Tongue (tissue), 2 donors: ENCODE measurements around the gene PRKG1. TPM values are rescaled to one million over a fixed set of nuclear protein-coding genes. Genes with fewer than 3 reads are reported as not detected.
"Not testable (repeated sequence)": the region's sequence is repeated elsewhere in the genome, so short reads cannot be mapped to it uniquely, and the experiment has no call there.

Experiments used
- DNase-seq: peaks from one replicate; pipeline ENCODE4 v3.0.0-alpha.2; 2015
- total RNA-seq: library from RNA; depleted of rRNA; stranded (reverse); fragments of >200 nt; gene quantifications from one replicate; pipeline ENCODE4 v1.2.3, GENCODE V29; 2014

The PRKG1 gene
- total RNA-seq, 1 donor from 2014 or later = 96.8 TPM

DNA sequence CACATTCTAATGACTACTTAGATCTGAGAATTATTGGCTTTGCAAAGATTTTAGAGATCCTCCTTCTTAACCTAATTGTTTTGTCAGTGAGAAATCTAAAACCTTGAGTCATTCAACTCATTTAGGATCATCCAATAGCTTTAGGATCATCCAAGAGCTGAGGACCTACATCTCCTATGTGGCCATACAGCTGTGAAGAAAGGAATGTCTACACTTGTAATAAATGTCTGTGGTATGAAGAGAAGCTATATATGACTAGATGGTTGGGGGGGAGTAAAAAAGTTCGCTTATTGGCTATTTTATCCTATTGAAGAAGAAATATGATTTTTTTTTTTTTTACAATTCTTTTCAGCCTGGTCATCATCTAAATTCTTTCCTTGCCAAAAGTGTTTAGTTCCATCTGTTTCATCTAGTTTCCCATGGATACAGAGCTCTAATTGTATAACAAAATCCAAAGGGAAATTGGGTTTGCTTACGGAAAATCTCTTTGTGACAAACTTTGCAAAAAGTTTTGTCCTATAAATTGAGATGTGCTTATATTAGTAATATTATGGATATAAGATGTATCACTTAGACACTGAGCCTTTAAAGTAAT, 196.7 kb downstream of the PRKG1 start:
- DNase-seq = no peak

DNA sequence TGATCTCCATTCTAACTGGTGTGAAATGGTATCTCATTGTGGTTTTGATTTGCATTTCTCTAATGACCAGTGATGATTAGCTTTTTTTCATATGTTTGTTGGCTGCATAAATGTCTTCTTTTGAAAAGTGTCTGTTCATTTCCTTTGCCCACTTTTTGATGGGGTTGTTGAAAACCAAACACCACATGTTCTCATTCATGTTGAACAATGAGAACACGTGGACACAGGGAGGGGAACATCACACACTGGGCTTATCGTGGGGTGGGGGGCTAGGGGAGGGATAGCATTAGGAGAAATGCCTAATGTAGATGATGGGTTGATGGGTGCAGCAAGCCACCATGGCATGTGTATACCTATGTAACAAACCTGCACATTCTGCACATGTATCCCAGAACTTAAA, 197.8 kb downstream of the PRKG1 start:
- DNase-seq = not testable (repeated sequence)

- peak; percentile 76 for DNase-seq
Measured at GRCh38 chr10:51272555-51272954, 198.3 kb downstream of the PRKG1 start.

- DNase-seq = no peak
Measured at GRCh38 chr10:51273574-51273973, 199.3 kb downstream of the PRKG1 start.

DNA sequence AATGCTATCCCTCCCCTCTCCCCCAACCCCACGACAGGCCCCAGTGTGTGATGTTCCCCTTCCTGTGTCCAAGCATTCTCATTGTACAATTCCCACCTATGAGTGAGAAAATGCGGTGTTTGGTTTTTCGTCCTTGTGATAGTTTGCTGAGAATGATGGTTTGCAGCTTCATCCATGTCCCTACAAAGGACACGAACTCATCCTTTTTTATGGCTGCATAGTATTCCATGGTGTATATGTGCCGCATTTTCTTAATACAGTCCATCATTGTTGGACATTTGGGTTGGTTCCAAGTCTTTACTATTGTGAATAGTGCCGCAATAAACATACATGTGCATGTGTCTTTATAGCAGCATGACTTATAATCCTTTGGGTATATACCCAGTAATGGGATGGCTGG, 201.8 kb downstream of the PRKG1 start:
- not testable (repeated sequence) for DNase-seq

DNA sequence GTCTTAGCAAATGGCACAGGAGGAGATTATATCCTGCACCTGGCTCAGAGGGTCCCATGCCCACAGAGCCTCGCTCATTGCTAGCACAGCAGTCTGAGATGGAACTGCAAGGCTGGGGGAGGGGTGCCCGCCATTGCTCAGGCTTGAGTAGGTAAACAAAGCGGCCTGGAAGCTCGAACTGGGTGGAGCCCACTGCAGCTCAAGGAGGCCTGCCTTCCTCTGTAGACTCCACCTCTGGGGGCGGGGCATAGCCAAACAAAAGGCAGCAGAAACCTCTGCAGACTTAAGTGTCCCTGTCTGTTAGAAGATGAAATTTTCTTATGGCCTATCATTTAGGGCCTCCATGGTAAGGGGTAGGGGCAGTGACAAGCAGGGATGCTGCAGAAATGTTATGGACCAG, 207.1 kb downstream of the PRKG1 start:
- not testable (repeated sequence) for DNase-seq

DNA sequence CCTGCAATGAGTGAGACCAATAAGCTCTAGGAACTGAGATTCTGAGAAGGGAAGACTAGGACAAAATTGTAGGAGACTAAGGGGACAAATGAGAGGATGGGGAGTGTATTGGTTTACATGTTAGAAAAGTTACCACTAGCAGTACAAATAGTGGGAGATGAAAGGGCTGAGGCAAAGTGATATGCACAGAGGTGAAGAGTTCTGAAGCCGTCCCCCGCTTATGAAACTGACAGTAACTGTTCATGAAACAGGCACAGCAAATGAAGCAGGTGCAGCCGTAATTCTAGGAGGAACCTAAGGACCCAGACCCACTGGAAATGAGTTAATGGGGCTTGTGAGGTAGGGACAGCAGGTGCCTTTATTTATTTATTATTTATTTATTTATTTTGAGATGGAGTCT, 211.3 kb downstream of the PRKG1 start:
- no peak for DNase-seq

DNA sequence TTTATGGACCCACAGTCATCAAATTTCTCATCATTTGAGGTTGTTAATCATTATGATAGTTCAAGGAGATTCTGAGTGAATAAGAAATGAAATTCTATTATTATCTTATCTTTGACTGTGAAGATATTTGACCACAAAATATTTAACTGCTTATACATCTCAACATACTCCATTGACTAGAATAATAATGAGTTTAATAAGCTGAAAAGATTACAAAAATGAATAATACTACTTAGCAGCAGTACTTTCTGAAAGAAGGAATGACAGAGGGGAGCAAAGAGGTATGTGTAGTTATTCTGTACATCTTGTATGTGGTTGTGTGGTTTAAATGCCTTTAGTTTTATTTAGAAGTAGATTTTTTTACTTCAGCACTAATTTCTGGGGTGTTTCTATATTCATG, 214.2 kb downstream of the PRKG1 start:
- no peak for DNase-seq

GRCh38 chr10:51289519-51289918, 215.2 kb downstream of the PRKG1 start:
- DNase-seq = no peak

DNA sequence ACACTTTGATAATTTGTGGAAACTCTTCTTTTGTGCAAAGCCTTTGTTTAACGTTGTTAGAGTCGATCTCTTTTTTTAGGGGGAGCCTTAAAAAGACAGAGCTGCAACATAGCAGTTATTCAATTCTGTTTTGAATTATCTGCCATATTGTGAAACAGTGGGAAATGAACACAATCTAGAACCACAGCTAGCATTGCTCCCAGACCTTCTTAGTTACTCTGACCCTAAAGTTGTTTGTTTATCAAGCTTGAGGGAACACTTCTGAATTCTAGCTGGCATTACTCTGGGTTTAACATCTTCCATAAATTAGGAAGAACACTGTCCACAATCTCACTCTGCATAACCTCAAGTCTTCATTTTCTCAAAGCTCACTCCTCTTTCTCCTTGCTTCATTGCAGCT, 217.7 kb downstream of the PRKG1 start:
- no peak for DNase-seq

GRCh38 chr10:51297438-51297837, 223.2 kb downstream of the PRKG1 start:
- no peak for DNase-seq

DNA sequence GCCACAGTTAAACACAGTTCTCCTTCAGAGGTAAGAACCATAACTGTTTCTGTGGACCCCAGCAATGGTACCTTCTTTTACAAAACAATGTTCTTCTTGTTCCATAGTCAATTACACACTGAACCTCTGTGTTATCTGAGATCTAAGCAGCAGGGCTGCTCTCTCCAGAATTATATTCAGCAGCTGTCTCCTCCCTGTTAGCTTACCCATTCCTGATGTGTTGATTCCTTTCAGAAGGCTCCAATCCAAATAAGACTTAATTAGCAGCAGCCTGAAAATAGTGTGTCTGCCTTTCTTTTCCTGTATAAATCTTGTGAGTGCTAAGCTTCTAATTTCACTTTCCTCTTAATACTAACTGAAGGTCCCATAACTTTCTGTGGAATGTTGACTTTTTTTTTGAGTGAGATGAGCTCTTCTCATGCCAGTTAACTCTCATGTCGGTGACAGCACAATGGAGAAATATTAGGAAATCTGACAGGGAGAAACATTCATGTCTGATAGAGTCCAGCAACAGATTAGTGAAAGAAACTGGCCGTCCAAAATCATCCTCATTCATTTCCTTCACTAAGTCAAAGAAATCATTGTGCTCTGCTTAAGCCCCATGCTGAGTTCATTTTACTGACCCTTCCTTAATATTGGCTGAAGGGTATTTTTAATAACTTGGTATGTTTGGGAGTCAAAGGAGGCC, 226.5 kb downstream of the PRKG1 start:
- DNase-seq = peak; percentile 80

GRCh38 chr10:51301644-51302043, 227.4 kb downstream of the PRKG1 start:
- DNase-seq = peak; percentile 42

DNA sequence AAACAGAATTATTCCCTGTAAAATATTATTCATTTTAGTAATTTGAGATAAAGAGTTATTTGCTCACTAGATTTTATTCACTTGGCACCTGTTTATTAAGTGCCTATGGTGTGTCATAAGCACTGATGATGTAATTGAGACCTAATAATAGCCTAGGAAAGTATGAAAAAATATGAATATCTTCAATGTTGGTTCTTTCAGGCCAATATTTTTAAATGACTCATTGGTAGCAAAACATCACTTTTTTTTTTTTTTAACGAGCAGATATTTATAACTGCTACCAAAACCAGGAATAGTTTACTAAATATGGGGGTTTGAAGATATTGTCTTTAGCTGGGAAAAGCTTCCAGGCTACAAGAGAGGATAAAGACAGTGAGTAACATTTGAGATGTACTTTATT, 228.0 kb downstream of the PRKG1 start:
- DNase-seq = no peak

GRCh38 chr10:51308116-51308515, 233.8 kb downstream of the PRKG1 start:
- DNase-seq = peak; percentile 28

DNA sequence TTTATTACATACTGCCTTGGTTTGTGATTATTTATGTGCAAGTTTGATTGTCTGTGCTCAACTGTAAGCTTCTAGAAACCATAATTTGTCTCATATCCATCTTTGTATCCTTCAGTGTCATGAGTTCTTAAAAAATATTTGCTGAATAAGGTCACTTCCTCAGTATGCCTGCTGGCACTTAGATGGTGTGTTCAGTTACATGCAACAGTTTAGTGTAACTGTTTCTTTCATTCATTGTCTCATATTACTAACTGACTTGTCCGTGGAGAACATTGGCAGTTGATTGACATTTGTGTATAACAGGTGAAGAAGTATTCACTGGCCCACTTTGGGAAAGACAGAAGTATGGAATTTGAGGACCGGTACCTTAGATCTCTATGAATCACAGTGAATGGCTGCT, 236.9 kb downstream of the PRKG1 start:
- peak; percentile 21 for DNase-seq

GRCh38 chr10:51312817-51313216, 238.5 kb downstream of the PRKG1 start:
- no peak for DNase-seq

GRCh38 chr10:51313251-51313650, 239.0 kb downstream of the PRKG1 start:
- DNase-seq = no peak

GRCh38 chr10:51313773-51314478, 239.6 kb downstream of the PRKG1 start:
- DNase-seq = peak; percentile 15

DNA sequence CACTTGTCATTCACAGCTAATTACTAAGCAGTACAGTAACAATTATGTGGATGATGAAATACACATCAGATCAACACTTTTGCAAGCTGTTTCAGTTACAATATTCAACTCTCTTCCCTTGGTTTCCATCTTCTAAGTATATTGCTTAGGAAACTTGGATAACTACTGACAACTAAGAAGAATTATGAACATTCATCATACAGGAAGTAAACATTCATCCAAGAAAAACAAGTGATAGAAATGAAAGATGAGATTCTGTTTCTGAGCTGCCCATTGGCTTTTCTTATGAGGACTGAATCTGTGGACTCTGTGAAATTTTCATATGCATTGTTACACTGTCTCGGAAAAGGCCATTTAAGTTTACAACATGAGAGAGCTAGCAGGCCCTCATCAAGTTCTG, 240.2 kb downstream of the PRKG1 start:
- peak; percentile 11 for DNase-seq

- peak; percentile 51 for DNase-seq
Measured at GRCh38 chr10:51318399-51319172, 244.3 kb downstream of the PRKG1 start.

- no peak for DNase-seq
Measured at GRCh38 chr10:51319173-51319435, 244.8 kb downstream of the PRKG1 start.

- no peak for DNase-seq
Measured at GRCh38 chr10:51321300-51321699, 247.0 kb downstream of the PRKG1 start.
